ENCODE results near the gene SEPTIN2. TPM values are rescaled to one million over a fixed set of nuclear protein-coding genes. Genes with fewer than 3 reads are reported as not detected.
A peak's percentile ranks its signal among the peaks of the same experiment; 100 is the strongest.

SEPTIN2 gene
- total RNA-seq, 1 experiment from 2014 or later, result 445 TPM

- Mint-ChIP-seq H3K9me3 (ENCODE audit: low read depth, unreplicated experiment) (no peaks in the 10 kb centered on the region), H3K4me3 (ENCODE audit: low read depth, unreplicated experiment) (no peak overlapping the region), H3K4me1 (ENCODE audit: low read depth, unreplicated experiment) (peaks cover 36% of the 10 kb centered on the region), H3K36me3 (ENCODE audit: insufficient read depth, unreplicated experiment) (peaks cover 23% of the 10 kb centered on the region), H3K27ac (ENCODE audit: unreplicated experiment) (no peak overlapping the region), H3K27me3 (ENCODE audit: unreplicated experiment) (no peaks in the 10 kb centered on the region)
- intact Hi-C loops (cut with micrococcal nuclease; ENCODE audit: unreplicated experiment), result no loop called here
- no TSS peak for BruUV-seq (replicated peaks)
- CTCF ChIA-PET, result no interaction called here
- TF ChIP-seq CTCF (IDR thresholded peaks at IDR 0.05; ENCODE audit: unreplicated experiment), result no peak
- no peak for DNase-seq
Measured at GRCh38 chr2:241282555-241282954, 33.2 kb upstream of the SEPTIN2 start.

- no peak for DNase-seq
- Mint-ChIP-seq H3K27me3 (ENCODE audit: unreplicated experiment) (no peaks in the 10 kb centered on the region), H3K4me1 (ENCODE audit: low read depth, unreplicated experiment) (peaks cover 48% of the 10 kb centered on the region), H3K9me3 (ENCODE audit: low read depth, unreplicated experiment) (no peaks in the 10 kb centered on the region), H3K27ac (ENCODE audit: unreplicated experiment) (peak overlapping the region; percentile 96), H3K36me3 (ENCODE audit: insufficient read depth, unreplicated experiment) (peaks cover 23% of the 10 kb centered on the region), H3K4me3 (ENCODE audit: low read depth, unreplicated experiment) (no peak overlapping the region)
- intact Hi-C loops (cut with micrococcal nuclease; ENCODE audit: unreplicated experiment), result no loop called here
- no peak for TF ChIP-seq CTCF (IDR thresholded peaks at IDR 0.05; ENCODE audit: unreplicated experiment)
- BruUV-seq (replicated peaks), result TSS peak; percentile 34
- CTCF ChIA-PET, result no interaction called here
Measured at GRCh38 chr2:241285596-241285995, 30.1 kb upstream of the SEPTIN2 start.

GRCh38 chr2:241286348-241287090 is 29.2 kb upstream of the SEPTIN2 start:
- H3K4me3 Mint-ChIP-seq (ENCODE audit: low read depth, unreplicated experiment), result peak overlapping the region; percentile 38
- peaks cover 23% of the 10 kb centered on the region for H3K36me3 Mint-ChIP-seq (ENCODE audit: insufficient read depth, unreplicated experiment)
- peak; percentile 47 for DNase-seq
- H3K27me3 Mint-ChIP-seq (ENCODE audit: unreplicated experiment), result no peaks in the 10 kb centered on the region
- H3K4me1 Mint-ChIP-seq (ENCODE audit: low read depth, unreplicated experiment), result peaks cover 48% of the 10 kb centered on the region
- intact Hi-C loops (cut with micrococcal nuclease; ENCODE audit: unreplicated experiment), result no loop called here
- CTCF ChIA-PET, result interaction anchor here (0.6 kb wide), 1 partner anchor 67 kb away, joined by 3 read pairs; no protein-coding TSS in a partner anchor
- H3K9me3 Mint-ChIP-seq (ENCODE audit: low read depth, unreplicated experiment), result no peaks in the 10 kb centered on the region
- BruUV-seq (replicated peaks), result no TSS peak
- H3K27ac Mint-ChIP-seq (ENCODE audit: unreplicated experiment), result peak overlapping the region; percentile 96
- no peak for TF ChIP-seq CTCF (IDR thresholded peaks at IDR 0.05; ENCODE audit: unreplicated experiment)

GRCh38 chr2:241288324-241288888 is 27.3 kb upstream of the SEPTIN2 start:
- Mint-ChIP-seq H3K4me3 (ENCODE audit: low read depth, unreplicated experiment) (no peak overlapping the region), H3K27ac (ENCODE audit: unreplicated experiment) (no peak overlapping the region), H3K27me3 (ENCODE audit: unreplicated experiment) (no peaks in the 10 kb centered on the region), H3K9me3 (ENCODE audit: low read depth, unreplicated experiment) (no peaks in the 10 kb centered on the region), H3K4me1 (ENCODE audit: low read depth, unreplicated experiment) (peaks cover 38% of the 10 kb centered on the region), H3K36me3 (ENCODE audit: insufficient read depth, unreplicated experiment) (peaks cover 23% of the 10 kb centered on the region)
- CTCF ChIA-PET, result no interaction called here
- intact Hi-C loops (cut with micrococcal nuclease; ENCODE audit: unreplicated experiment), result no loop called here
- no peak for TF ChIP-seq CTCF (IDR thresholded peaks at IDR 0.05; ENCODE audit: unreplicated experiment)
- no peak for DNase-seq
- no TSS peak for BruUV-seq (replicated peaks)

Data from Calu3 (cell line).